DND-41 (cell line): ENCODE results near the gene SEMA7A.

Experiments used
- ATAC-seq: fragments of 200-7000 bp; cut with Tn5 transposase; 3 replicates; pipeline ENCODE4 v1.9.1; 2021; ENCODE audit warnings: low read depth; ENCODE audit not compliant: insufficient read depth
- DNase-seq: peaks from one replicate; pipeline ENCODE4 v3.0.0-alpha.2; 2020
- H2AFZ ChIP-seq: 2 replicates; pipeline ENCODE4 v1.6.0; 2012; ENCODE audit warnings: low read depth, low read length
- H3K27ac ChIP-seq: 2 replicates; pipeline ENCODE4 v1.5.1; 2012; ENCODE audit warnings: low read length, inconsistent platforms
- H3K27me3 ChIP-seq: fragments of 200-600 bp; sonication (generic); 2 replicates; pipeline ENCODE4 v1.6.0; 2012; ENCODE audit warnings: low read length, mild to moderate bottlenecking, inconsistent platforms; ENCODE audit not compliant: insufficient read depth, poor library complexity
- H3K36me3 ChIP-seq: 2 replicates; pipeline ENCODE4 v1.5.1; 2012; ENCODE audit warnings: low read length, inconsistent platforms; ENCODE audit not compliant: insufficient read depth
- H3K4me1 ChIP-seq: 2 replicates; pipeline ENCODE4 v1.5.1; 2012; ENCODE audit warnings: mild to moderate bottlenecking, low read length; ENCODE audit not compliant: insufficient read depth
- H3K4me2 ChIP-seq: 2 replicates; pipeline ENCODE4 v1.6.0; 2012; ENCODE audit warnings: mild to moderate bottlenecking, moderate library complexity, low read length, inconsistent platforms; ENCODE audit not compliant: insufficient read depth
- H3K4me3 ChIP-seq, 2 experiments: fragments of 200-600 bp in 1 of 2; shearing (Covaris generic) in 1 of 2; 2 replicates each; pipeline ENCODE4 v1.5.1; 2012 to 2016; ENCODE audit warnings: inconsistent platforms in 2 of 2, low read length in 2 of 2, mild to moderate bottlenecking in 2 of 2, low read depth in 1 of 2, moderate library complexity in 1 of 2
- H3K79me2 ChIP-seq: 2 replicates; pipeline ENCODE4 v1.6.0; 2012; ENCODE audit warnings: low read length, inconsistent platforms; ENCODE audit not compliant: insufficient read depth
- H3K9ac ChIP-seq: 2 replicates; pipeline ENCODE4 v1.6.0; 2012; ENCODE audit warnings: low read depth, mild to moderate bottlenecking, inconsistent platforms, low read length, moderate library complexity
- H3K9me3 ChIP-seq: 2 replicates; pipeline ENCODE4 v1.5.1; 2012; ENCODE audit warnings: low read length, moderate library complexity, mild to moderate bottlenecking, inconsistent platforms; ENCODE audit not compliant: insufficient read depth, severe bottlenecking
- H4K20me1 ChIP-seq: 2 replicates; pipeline ENCODE4 v1.6.0; 2012; ENCODE audit warnings: low read length; ENCODE audit not compliant: insufficient read depth
- CTCF ChIP-seq: IDR thresholded peaks from 2 replicates; pipeline ENCODE4 v1.5.1; 2012; ENCODE audit warnings: borderline replicate concordance, low read length, moderate library complexity, mild to moderate bottlenecking; ENCODE audit not compliant: poor library complexity, severe bottlenecking; ENCODE audit errors: extremely low read depth
- EZH2 ChIP-seq: IDR thresholded peaks from 3 replicates; pipeline ENCODE4 v1.6.1; 2012; ENCODE audit warnings: borderline replicate concordance, low read depth, mild to moderate bottlenecking, moderate library complexity, low read length, inconsistent platforms; ENCODE audit not compliant: severe bottlenecking

SEMA7A gene

DNA sequence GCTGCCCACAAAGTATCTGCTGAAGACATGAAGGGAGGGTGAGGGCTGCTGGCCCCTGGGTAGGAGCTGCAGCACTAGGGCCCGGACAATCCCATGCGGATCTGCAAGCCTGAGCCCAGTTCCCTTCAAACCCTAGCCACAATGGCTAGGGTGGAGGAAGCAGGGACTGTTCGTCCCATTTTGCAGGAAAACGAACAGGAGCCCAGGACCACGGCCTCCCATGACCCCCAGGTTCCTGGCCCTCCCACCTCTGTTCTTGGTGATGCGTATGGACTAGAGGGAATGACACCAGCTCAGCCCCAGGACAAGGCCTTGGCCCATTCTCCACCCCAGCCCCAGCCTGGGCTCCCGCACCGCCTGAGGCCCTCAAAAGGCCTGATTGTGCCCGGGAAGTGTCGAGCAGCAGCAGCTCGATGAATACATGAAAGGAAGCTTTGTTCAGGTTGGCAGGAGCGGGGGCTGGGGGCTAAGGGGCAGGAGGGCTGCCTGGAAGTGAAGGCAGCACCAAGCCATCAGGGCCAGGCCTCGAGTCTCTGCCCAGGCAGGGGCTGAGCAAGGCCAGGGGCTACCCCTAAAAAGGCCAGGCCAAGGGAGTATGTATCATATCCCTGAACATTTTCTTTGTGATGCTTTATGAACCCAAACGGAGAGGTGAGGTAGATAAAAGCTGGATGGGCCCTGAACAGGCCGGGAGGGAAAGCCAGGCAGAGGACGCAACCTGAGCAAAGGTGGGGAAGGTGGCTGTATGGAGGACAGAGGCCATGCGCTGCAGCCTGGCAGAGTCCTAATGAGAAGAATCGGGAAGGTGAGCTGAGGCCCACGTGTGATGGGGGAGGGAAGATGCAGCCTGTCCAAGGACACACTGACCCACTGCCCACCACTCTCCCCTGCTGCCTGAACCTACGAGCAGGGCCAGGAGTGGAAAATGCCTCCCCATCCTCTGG is 12.2 kb downstream of the SEMA7A start:
- no peaks in the 10 kb centered on the region for H3K27me3 ChIP-seq
- H3K36me3 ChIP-seq = peaks cover 12% of the 10 kb centered on the region
- H2AFZ ChIP-seq = no peak overlapping the region
- no peaks in the 10 kb centered on the region for H3K4me1 ChIP-seq
- DNase-seq (no peak), ATAC-seq (no peak)
- peaks cover 53% of the 10 kb centered on the region for H4K20me1 ChIP-seq
- TF ChIP-seq CTCF = no peak
- no peak for TF ChIP-seq EZH2
- H3K79me2 ChIP-seq = peaks cover 58% of the 10 kb centered on the region
- no peak overlapping the region for H3K27ac ChIP-seq
- H3K9me3 ChIP-seq = no peaks in the 10 kb centered on the region
- H3K9ac ChIP-seq = no peak overlapping the region
- H3K4me2 ChIP-seq = no peak overlapping the region
- no peak overlapping the region for H3K4me3 ChIP-seq

- H3K9me3 ChIP-seq = no peaks in the 10 kb centered on the region
- DNase-seq (no peak), ATAC-seq (no peak)
- no peak overlapping the region; the same call in 1 of the 2 replicates for H3K27ac ChIP-seq
- peaks cover 53% of the 10 kb centered on the region for H4K20me1 ChIP-seq
- H3K4me1 ChIP-seq = peaks cover 9% of the 10 kb centered on the region
- H3K4me2 ChIP-seq = no peak overlapping the region
- H3K79me2 ChIP-seq = peaks cover 52% of the 10 kb centered on the region
- H3K36me3 ChIP-seq = peaks cover 24% of the 10 kb centered on the region
- no peak overlapping the region for H3K9ac ChIP-seq
- H3K4me3 ChIP-seq = no peak overlapping the region
- H2AFZ ChIP-seq = no peak overlapping the region
- no peak for TF ChIP-seq EZH2
- no peak for TF ChIP-seq CTCF
- H3K27me3 ChIP-seq = no peaks in the 10 kb centered on the region
These were observed 13.4 kb downstream of the SEMA7A start for GRCh38 chr15:74420193-74420905.

GRCh38 chr15:74419432-74419831 is 14.3 kb downstream of the SEMA7A start:
- ATAC-seq (no peak), DNase-seq (no peak)
- no peak overlapping the region for H3K4me2 ChIP-seq
- H3K27me3 ChIP-seq = no peaks in the 10 kb centered on the region
- TF ChIP-seq EZH2 (no peak), CTCF (no peak)
- H4K20me1 ChIP-seq = peaks cover 48% of the 10 kb centered on the region
- no peaks in the 10 kb centered on the region for H3K9me3 ChIP-seq
- no peak overlapping the region for H3K9ac ChIP-seq
- H2AFZ ChIP-seq = no peak overlapping the region
- peaks cover 45% of the 10 kb centered on the region for H3K79me2 ChIP-seq
- H3K36me3 ChIP-seq = peaks cover 33% of the 10 kb centered on the region
- no peak overlapping the region for H3K4me3 ChIP-seq
- peaks cover 17% of the 10 kb centered on the region for H3K4me1 ChIP-seq
- no peak overlapping the region for H3K27ac ChIP-seq
